ENCODE data around the gene CDH18.

The CDH18 gene

DNA sequence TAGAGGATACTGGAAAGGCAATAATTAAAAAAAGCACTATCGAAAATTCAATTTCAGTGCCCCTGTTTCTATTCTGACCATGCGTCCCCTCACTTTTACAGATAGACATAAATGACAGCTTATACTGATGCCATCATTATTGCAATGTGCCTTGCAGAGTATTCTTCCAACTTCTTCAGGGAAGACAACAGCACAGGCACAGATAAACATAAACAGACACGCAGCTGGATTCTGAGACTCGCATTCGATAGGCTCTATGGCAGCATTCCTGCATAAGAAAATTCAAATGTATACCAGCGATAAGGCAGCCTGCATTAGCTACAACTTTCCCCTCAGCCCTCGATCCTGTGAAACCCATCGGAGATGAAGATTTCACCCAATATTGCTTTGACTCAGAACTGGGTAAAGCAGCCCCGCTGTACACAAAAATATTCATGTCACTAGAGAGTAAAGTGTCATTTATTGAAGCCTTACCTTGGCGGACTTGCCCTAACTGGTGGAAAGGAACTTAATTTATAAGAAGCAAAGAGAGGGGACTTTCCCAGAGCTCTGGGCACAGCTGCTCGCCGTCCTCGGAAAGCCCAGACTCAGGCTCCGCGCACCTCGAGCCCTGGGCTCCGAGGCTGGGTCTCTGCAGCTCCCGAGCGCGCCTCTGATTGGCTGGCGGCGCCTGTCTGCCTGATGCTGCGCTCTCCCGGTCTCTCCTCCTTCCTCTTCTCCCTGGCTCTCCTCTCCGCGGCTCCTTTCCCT is at the start of gene CDH18:
Gene CDH18 (minus strand): TSS at position 589 of the 750 bp plus-strand sequence. CDS start 149,214 bp downstream, outside the sequence.
- peak; percentile 85 for DNase-seq

GRCh38 chr5:20034717-20035116 is 46.7 kb upstream of the CDH18 start:
- no peak for DNase-seq

DNA sequence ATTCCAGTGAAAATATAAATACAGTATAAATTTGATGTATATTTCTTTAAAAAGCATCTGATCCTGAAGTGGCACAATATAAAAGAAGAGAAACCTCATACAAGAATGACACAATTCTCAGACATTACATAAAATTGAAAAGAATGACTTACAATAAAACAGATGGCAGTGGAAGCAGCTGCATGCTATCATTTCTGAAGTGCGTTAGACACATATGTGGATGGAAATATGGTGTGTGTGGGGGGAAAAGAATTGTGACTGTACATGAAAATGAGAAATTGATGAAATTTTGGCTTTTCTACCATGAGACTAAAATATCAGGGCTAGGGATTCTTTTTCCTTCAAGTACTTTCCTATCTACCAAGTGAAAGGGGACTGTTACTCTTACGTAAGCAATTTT is 45.9 kb upstream of the CDH18 start:
- DNase-seq = no peak

DNA sequence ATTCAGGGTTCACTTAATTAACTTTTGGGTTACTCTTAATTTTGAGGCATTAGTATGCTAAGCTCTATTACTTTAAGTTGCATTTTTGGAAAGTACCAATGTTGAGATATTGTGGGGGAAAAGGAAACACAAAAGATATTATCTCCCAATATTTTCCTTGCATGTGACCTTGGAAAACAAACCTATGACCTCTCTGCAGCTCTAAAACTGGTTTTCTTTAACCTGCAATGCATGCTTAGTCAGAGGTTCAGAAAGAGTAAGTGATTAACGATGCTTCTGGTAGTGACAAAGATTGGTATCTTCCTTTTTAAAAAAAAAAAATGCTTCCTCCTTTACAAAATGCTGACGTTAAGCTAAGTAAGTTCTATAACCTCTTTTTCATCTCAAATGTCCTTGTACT is 44.9 kb upstream of the CDH18 start:
- no peak for DNase-seq

GRCh38 chr5:20030125-20030524 is 42.1 kb upstream of the CDH18 start:
- DNase-seq = no peak

DNA sequence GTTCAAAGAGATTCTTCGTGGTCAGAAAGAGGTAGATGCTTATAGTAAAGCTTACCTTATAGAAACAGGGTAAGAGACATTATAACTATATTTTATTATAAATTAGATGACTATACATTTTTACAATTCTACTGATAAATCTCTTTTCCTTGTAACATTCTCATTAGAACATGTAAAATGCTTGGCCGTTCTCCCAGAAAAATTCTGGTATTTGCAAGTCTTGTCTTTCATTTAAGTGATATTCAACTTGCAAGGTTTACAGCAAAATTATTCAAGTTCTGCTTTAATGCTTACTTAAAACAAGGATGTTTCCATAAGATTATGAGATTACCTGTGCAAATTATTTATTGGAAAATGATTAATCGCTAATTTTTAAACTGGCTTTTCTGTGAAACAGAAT is 41.3 kb upstream of the CDH18 start:
- no peak for DNase-seq

- no peak for DNase-seq
These were observed 40.5 kb upstream of the CDH18 start for GRCh38 chr5:20028506-20028905.

DNA sequence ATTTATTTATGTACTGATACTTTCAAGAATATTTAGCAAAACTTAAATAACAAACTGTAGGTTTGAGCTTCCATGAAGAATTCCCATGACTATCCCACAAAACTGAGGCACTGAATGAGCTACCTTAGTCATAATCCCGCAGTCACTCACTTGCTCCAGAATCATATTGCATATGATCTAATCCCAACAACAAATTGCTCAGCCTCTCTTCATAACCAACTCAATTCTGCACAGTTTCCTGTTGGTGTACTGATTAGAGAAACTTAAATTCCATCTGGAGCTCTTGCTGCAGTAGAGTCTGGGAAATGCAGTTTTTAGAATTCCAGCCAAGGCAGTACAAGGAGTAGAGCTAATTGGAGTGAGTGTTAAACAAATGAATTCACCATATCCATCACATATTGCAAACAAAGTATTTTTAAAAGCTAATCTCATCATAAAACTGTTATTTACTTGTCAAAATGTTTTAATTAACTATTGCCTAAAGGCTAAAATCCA is 35.7 kb upstream of the CDH18 start:
- no peak for DNase-seq

GRCh38 chr5:20020247-20020646 is 32.2 kb upstream of the CDH18 start:
- no peak for DNase-seq

DNA sequence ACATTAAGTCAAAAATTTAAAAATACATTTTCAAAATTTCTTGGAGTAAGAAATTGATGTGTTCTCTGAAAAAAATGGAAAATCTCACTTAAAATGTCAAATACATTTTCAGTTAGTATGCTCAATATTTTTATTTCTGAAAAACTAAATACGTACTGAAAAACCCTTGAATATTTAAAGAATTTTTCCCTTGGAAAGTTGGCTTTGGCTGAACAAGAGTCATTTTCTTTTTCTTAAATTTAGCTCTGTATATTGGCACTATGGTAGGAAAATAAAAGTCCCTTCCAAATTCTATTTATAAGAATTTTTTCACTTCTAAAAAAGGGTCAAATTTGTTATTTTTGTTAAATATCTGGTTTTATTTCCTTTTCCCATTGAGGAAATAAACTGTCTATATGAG is 29.0 kb upstream of the CDH18 start:
- DNase-seq = no peak

DNA sequence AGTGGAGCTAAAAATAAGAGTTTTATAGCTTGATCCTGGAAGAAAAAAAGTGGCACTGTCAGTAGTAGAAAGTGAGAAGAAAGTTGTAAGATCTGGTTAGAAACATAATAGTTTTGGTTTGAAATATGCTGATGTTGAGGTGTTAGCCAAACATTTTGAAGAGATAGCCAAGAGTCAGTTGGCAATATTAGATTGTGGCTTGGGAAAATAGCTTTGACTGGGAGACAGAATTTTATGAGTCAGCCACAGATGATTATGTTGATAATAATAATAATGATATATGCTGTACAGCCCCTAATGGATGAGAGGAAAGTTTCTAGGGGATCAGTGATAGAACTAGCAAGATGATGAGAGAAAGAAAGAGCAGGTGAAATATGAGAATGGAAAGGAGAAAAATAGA is 12.4 kb upstream of the CDH18 start:
- DNase-seq = no peak

GRCh38 chr5:19988457-19988856 is 457 bp upstream of the CDH18 start:
- peak; percentile 43 for DNase-seq

DNA sequence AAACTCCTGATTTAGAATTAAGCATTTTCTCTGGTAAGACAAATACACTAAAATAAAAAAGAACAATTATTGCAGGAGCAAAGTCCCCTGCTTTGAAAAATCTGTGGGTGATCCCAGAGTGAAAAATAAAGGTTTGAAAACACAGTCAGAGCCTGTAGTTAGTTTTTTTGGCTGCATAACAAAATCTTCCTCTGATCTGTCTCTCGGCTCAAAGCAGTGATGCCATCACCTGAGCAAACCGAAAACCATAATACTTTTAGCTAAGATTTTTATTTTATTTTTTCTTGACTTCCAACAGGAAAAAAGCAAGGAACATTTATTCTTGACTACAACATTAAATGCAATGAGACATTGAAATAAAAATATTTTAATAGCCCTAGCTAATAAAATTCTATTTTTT is 1.2 kb downstream of the CDH18 start:
- DNase-seq = no peak

- DNase-seq = no peak
These were observed 1.9 kb downstream of the CDH18 start for GRCh38 chr5:19986031-19986619.

DNA sequence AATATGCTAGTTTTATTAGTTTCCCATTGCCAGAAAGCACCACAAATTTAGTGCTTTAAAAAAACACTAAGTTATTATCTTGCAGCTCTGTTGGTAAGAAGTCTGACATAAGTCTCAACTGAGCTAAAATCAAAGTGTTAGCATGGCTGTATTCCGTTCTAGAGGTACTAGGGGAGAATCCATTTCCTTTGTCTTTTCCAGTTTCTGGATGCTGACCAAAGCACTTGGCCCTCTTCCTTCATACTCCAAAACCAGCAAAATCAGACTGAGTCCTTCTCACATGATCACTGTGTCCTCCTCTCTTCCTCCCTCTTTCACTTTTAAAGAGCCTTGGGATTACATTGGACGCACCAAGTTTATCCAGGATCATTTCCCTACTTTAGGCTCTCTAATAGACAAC is 9.5 kb downstream of the CDH18 start:
- DNase-seq = no peak

GRCh38 chr5:19977099-19977498 is 10.9 kb downstream of the CDH18 start:
- peak; percentile 11 for DNase-seq

DNA sequence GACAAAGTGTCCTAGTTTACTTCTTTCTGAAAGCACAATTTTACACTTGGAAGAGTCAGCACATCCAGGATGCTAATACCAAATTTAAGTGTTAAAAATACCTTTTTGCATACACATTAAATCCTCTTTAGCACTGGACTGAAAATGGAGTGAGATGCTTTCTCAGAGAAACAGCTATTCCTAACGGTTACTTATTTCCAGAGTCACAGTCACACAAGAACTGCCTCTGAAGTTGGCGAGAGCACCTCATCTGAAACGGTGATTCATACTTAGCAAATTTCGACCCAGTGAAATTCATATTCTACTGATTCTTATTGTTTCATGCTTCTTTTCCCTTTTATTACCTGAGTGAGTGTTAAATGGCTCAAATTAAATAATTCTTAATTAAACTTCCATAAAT is 12.2 kb downstream of the CDH18 start:
- no peak for DNase-seq

GRCh38 chr5:19960451-19960850 is 27.5 kb downstream of the CDH18 start:
- no peak for DNase-seq

DNA sequence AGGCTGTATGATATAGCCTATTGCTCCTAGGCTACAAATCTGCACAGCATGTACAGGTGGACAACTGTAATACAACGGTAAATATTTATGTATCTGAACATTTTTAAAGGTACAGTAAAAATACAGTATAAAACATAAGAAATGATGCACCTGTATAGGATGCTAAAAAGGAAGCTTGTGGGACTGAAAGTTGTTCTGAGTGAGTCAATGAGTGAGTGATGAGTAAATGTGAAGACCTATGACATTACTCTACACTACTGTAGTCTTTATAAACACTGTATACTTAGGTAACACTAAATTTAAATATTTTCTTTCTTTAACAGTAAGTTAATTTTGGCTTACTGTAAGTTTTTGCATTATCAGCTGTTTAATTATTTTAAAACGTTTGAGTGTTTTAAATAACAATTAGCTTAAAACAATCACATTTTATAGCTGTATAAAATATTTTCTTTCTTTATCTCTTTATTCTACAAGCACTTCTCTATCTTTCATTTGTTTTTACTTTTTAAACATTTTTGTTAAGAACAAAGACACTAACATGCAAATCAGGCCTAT is 28.1 kb downstream of the CDH18 start:
- DNase-seq = no peak

- no peak for DNase-seq
These were observed 37.1 kb downstream of the CDH18 start for GRCh38 chr5:19950897-19951296.

DNA sequence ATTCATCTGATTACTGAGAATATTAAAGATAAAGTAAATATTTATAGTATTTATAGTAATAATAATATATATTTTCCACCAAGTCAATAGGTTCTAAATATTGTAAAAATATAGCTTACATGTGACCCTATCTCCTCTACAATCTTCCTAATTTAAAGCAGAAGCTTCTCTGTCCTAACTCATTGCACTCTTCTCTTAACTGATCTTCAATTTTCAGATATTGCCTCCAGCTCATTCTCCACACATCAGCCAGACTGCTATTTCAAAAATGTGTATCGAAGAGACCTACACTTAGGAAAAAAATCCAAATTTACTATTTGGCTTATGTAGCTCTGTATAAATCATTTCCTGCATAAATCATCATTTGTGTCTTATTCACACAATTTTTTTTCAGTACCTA is 47.8 kb downstream of the CDH18 start:
- no peak for DNase-seq

GRCh38 chr5:19930451-19930850 is 57.5 kb downstream of the CDH18 start:
- no peak for DNase-seq

DNA sequence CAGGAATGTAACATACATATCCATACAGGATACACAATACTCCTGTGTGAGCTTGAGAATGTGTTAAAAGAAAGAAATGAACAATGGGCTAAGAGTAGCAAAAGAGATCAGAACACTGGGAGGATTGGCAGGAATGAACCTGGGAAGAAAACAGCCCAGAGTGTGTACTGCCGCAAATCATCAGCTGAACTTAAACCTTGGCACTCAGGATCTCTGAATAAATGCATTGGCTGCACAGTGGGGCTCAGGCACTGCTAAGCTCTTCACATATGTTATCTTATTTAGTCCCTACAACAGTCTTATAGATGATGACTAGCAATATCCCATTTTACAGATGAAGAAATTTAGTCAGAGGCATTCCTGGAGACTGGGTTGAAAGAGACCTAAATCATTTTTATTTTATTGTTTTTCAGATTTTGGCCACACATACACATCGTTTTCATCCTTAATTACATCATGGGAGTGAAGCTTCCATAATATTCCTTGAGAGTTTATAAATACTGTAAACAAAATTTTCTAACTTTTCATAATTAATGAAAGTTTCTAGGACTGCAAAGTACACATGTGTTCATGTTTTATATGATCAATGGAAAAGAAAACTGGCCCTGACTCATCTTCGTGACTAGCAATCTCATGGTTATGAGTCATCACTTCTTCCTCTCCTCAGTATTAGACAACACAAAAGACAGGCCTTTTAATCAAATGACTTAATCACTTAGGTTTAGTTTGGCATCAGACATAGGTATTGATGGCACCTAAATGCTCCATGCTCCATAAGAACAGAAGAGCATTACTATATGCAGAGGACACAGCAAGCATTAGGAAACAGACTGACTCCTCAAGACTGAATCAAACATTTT is 59.2 kb downstream of the CDH18 start:
- DNase-seq = peak; percentile 57

All from NCI-H69 (cell line).